Ecto neural progenitor cell (in vitro differentiated cells): ENCODE results near the gene CYP4F22.

Experiments
- DNase-seq: peaks from one replicate; pipeline ENCODE4 v3.0.0-alpha.2; 2018; ENCODE audit warnings: low spot score

Gene CYP4F22

GRCh38 chr19:15534957-15535864 lies 26.9 kb downstream of the CYP4F22 start:
- DNase-seq, result no peak

DNA sequence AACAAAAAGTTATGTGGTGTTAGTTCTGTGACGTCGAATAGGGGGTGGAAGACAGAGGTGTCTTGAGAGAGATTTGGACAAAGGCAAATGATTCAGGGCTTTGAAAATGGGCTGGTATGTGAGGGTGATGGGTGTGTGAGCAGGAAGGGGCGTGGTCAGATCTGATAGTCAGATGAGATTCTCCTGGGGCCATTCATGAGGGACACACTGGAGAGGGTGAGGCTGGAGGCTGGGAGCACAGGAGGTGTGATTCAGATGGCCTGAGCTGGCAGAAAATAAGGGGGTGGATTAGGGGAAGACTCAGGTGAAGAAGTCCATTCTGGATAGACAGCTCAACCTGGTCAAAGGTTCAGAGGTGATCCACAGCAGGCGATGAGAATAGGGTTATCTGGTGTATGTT lies 28.0 kb downstream of the CYP4F22 start:
- no peak for DNase-seq

GRCh38 chr19:15538774-15539173 lies 30.4 kb downstream of the CYP4F22 start:
- no peak for DNase-seq

DNA sequence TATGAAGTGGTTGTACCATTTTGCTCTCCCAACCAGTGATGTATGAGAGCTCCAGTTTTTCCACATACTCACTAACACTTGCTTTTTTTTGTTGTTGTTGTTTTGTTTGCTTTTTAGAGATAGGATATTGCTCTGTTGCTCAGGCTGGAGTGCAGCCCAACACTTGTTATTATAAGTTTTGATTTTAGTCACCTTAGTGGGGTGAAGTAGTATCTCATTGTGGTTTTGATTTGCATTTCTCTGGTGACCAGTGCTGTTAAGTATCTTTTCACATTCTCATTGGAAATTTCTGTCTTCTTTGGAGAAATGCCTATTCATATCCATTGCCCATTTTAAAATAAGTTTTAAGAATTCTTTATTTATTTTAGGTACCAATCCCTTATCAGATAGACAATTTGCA lies 31.3 kb downstream of the CYP4F22 start:
- no peak for DNase-seq

- no peak for DNase-seq
Measured at GRCh38 chr19:15540435-15540834, 32.1 kb downstream of the CYP4F22 start.

DNA sequence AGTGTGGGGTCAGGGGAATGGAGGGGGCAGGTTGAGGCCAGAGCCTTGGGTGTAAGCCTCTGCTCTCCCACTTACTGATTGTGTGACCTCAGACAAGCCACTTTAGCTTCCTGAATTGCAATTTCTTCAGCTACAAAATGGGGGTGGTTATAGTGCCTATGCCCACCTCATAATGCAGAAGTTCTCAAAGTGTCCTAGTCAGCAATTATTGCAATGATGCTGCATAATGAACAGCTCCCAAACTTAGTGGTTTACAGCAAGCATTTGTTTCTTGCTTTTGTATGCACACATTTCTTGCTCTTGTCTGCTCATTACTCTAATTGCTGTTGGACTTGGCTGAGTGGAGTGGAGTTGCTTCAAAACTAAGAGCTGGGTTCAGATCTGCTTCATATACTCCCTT lies 36.0 kb downstream of the CYP4F22 start:
- no peak for DNase-seq

DNA sequence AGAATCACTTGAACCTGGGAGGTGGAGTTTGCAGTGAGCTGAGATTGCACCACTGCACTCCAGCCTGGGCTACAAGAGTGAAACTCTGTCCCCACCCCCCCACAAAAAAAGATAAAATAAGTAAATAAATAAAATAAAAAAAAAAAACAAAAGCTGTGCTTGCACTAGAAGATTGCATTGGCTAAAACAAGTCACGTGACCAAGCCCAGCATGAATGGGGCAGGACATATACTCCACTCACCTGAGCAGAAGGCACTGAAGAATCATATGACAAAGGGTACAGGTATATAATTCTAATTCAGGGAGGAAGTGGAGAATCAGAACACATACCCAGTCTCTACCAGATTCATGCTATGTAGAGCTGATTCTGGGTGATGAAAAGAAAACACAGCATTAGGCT lies 36.6 kb downstream of the CYP4F22 start:
- no peak for DNase-seq

DNA sequence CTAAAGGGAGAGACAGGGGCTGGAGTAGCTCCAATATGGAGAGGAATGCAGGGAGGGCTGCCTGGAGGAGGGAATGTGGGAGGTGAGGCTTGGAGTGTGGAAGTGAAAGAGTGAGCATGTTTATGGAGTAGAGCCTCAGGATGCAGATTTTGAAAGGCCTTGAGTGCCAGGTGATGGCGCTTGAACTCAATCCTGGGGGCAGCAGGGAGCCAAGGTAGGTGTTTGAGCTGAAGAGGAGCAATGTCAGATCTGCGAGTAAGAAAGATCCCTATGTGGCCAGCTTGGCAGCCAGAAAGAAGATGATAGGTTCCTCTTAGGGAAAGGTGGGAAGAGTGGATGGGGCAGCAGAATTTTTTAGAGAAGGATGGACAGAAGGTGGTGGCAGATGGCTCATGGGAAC lies 40.3 kb downstream of the CYP4F22 start:
- DNase-seq, result no peak

DNA sequence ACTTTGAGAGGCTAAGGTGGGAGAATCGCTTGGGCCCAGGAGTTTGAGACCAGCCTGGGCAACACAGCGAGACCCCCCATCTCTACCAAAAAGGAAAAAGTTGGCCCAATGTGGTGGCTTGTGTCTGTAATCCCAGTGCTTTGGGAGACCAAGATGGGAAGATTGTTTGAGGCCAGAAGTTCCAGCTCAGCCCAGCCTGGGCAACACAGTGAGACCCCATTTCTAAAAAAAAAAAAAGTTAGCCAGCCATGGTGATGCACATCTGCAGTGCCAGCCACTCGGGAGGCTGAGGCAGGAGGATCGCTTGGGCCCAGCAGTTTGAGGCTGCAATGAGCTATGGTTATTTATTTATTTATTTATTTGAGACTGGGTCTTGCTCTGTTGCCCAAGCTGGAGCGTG lies 41.3 kb downstream of the CYP4F22 start:
- DNase-seq, result no peak

DNA sequence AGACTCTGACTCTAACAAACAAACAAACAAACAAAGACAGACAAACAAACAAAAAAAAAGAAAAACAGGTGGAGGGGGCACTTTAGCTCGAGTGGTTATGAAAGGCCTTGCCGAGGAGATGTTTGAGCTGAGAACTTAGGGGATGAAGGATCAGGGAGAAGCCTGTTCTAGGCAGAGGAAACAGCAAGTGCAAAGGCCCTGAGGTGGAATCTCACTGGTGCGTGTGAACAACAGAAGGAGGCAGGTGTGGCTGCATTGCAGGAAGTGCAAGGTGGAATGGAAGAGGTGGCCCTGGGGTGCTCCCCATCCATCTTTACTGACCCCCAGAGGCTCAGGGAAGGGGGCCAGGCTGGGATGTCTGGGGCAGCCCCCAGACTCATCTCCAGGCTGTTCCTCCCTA lies 41.9 kb downstream of the CYP4F22 start:
- DNase-seq, result no peak

GRCh38 chr19:15550929-15551292 lies 42.6 kb downstream of the CYP4F22 start:
- DNase-seq, result no peak

DNA sequence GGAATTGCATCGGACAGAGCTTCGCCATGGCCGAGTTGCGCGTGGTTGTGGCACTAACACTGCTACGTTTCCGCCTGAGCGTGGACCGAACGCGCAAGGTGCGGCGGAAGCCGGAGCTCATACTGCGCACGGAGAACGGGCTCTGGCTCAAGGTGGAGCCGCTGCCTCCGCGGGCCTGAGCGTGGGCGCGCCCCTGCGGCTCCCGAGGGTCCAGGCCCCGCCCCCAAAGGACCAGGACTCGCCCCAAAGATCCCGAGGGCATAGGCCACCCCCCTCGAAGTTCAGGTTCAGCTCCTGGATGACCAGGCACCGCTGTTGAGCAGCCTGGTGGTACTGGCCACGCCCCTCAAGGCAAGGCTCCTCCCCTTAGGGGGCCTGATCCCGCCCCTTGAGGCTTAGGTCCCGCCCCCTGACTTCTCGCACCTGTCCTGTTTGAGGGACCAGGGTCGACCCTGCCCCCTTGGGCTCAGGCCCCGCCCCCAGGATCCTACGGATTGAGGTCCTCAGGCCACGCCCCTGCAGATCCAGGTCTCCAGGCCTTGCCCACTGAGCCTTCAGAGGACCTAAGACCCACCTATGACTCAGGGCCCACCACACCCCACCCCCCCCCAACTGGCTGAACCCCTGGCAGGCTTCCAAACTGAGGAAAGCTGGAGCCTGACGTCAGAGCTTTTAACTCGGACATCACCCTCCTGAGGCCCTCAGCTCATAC lies 43.1 kb downstream of the CYP4F22 start:
- DNase-seq, result peak; percentile 75

DNA sequence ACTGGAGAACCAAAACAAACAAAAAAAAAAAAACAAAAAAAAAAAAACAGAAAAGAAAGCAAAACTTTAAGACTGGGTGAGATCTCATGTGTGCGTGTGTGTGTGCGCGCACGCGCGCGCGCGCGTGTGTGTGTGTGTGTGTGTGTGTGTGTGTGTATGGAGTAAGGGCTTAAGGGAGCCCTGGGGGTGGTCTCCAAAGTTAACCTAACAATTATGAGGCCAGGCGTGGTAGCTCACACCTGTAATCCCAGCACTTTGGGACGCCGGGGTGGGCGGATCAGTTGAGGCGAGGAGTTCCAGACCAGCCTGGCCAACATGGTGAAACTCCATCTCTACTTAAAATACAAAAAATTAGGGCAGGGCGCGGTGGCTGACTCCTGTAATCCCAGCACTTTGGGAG lies 46.7 kb downstream of the CYP4F22 start:
- no peak for DNase-seq

- DNase-seq, result peak; percentile 96
Measured at GRCh38 chr19:15555759-15556633, 47.7 kb downstream of the CYP4F22 start.

DNA sequence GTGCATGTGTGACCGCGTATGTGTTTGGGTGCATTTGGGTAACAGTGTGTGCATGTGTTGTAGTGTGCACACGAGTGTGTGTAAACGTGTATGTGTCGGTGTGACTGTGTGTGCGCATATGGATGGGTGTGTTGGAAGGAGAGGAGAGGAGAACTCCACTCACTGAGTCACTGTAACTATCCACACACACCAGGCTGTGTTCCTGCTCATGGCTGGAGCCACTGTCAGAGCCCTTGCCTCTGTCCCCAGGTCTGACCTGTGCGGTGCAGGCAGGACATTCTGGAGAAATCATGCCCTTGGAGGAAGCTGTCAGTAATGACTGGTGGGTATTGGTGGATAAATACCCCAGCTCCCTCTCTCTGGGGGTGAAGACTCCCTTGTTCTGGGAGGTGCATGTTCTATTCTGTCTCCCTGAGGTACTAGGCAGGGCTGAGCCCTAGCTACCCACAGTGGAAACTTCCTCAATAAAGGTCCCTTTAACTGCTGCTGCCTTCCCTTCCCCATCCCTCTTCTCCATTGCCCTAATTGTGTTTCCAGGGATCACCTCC lies 48.4 kb downstream of the CYP4F22 start:
- DNase-seq, result no peak

DNA sequence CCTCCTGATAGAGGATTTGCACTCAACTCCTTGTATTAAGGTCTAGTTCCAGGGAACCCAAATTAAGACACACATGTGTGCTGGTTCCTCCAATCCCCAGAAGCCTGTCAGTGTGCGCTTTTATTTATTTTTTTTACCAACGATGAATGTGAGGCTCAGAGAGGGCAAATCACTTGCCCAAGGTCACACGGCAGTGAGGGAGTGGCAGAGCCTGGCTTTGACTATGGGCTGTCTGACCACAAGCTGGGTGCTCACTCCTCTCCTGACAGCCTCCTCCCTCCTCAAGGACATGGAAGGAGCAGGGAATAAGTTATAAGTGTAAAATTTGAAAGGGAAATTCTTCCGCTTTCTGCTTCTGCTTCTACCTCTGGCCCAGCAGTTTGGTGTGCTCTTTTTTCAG lies 48.9 kb downstream of the CYP4F22 start:
- DNase-seq, result no peak

GRCh38 chr19:15562145-15562544 lies 53.8 kb downstream of the CYP4F22 start:
- no peak for DNase-seq

GRCh38 chr19:15562861-15563260 lies 54.5 kb downstream of the CYP4F22 start:
- DNase-seq, result peak; percentile 52

GRCh38 chr19:15563325-15563794 lies 55.0 kb downstream of the CYP4F22 start:
- no peak for DNase-seq

DNA sequence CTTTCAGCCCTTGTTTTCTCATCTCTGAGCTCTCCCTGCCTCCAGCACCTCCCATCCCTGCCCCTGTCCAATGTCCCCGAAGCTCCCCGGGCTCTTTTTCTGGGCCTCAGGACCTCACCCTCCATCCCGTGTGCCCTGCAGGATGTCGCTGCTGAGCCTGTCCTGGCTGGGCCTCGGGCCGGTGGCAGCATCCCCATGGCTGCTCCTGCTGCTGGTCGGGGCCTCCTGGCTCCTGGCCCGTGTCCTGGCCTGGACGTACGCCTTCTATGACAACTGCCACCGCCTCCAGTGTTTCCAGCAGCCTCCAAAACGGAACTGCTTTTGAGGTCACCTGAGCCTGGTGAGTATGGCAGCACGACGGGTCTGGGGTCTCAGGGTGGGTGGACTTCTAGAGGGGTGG lies 55.6 kb downstream of the CYP4F22 start:
- no peak for DNase-seq

DNA sequence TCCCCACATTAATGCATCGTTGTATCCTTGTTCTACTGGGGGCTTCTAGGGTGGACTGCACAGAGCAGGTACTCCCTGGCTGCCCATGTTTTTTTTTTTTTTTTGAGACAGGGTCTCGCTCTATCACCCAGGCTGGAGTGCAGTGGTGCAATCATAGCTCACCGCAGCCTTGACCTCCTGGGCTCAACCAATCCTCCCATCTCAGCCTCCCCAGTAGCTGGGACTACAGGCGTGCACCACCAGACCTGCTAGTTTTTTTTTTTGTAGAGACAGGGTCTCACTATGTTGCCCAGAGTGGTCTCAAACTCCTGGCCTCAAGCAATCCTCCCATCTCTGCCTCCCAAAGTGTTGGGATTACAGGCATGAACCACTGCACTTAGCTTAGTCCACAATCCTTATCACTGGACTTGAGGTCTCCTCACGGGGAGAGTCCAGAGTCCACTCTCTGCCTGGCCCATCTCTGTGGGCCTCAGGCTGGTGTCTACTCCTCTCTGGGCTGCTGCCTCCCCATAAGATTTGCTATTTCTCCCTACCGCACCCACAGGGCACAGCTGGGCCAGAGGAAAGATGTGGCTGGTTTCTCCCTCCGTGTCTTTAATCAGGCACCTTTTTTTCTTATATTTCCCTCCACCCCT lies 56.3 kb downstream of the CYP4F22 start:
- DNase-seq, result no peak

DNA sequence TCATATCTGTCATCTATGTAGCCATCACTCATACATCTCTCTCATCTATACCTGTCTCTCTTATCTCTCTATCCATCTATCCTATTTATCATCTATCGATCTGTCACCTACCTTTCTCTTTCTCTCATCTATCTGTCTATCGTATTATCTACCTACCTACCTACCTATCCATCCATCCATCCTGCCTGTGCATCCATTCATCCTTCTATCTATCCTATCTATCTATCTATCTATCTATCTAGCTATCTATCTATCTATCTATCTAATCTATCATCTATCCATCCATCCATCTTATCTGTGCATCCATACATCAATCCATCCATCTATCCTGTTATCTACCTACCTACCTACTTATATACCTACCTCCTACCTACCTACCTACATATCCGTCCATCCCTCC lies 62.1 kb downstream of the CYP4F22 start:
- DNase-seq, result no peak
